ENCODE data around the gene SLC34A1. TPM values are rescaled to one million over a fixed set of nuclear protein-coding genes. Genes with fewer than 3 reads are reported as not detected.
"Not testable (repeated sequence)": the region's sequence is repeated elsewhere in the genome, so short reads cannot be mapped to it uniquely, and the experiment has no call there.

SLC34A1 gene
- total and polyA plus RNA-seq, 4 donors: 0.23 to 1.0 (median 0.47) TPM

DNA sequence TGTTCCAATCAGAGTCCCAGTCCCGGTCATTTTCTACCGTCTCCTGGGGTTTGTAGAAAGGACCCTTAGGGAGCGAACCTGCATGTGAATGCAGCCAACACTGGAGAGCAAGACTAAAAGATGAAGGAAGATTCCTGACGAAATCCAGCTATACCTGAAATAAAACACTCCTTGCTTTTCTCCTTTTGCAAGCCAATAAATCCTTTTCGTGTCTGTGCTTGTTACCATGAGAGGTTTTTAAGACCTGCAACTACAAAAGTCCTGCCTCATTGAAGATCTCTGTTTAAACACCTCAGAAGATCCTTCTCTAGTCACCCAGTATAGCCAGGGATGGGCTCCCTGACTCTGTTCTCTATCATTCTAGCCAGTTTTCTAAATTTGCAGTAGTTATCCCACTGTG, 10.0 kb upstream of the SLC34A1 start:
- Histone ChIP-seq H3K4me1 (ENCODE audit: control insufficient read depth in 4 of 4, insufficient read depth in 4 of 4, low read length in 3 of 4) (peaks cover 35 to 77% (median 58%) of the 10 kb centered on the region in 4 donors), H3K27me3 (ENCODE audit: control insufficient read depth in 4 of 4, insufficient read depth in 4 of 4, low read length in 3 of 4) (no peaks in the 10 kb centered on the region), H3K4me3 (ENCODE audit: low read depth in 1 of 3, low read length in 3 of 3) (no peak overlapping the region), H3K36me3 (ENCODE audit: control insufficient read depth in 4 of 4, insufficient read depth in 3 of 4, low read depth in 1 of 4, low read length in 3 of 4) (no peaks in the 10 kb centered on the region), H3K27ac (ENCODE audit: low read depth in 1 of 2, low read length in 2 of 2) (peak overlapping the region; percentile 62 to 74), H3K9ac (ENCODE audit: low read depth in 1 of 2, low read length in 2 of 2) (no peak overlapping the region), H3K9me3 (ENCODE audit: control insufficient read depth in 4 of 4, low read length in 3 of 4) (no peaks in the 10 kb centered on the region)
- no peak for TF ChIP-seq EGR1 (IDR thresholded peaks at IDR 0.05; ENCODE audit: low read depth in 2 of 2)
- TF ChIP-seq, protein P1, sequence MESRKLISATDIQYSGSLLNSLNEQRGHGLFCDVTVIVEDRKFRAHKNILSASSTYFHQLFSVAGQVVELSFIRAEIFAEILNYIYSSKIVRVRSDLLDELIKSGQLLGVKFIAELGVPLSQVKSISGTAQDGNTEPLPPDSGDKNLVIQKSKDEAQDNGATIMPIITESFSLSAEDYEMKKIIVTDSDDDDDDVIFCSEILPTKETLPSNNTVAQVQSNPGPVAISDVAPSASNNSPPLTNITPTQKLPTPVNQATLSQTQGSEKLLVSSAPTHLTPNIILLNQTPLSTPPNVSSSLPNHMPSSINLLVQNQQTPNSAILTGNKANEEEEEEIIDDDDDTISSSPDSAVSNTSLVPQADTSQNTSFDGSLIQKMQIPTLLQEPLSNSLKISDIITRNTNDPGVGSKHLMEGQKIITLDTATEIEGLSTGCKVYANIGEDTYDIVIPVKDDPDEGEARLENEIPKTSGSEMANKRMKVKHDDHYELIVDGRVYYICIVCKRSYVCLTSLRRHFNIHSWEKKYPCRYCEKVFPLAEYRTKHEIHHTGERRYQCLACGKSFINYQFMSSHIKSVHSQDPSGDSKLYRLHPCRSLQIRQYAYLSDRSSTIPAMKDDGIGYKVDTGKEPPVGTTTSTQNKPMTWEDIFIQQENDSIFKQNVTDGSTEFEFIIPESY (IDR thresholded peaks at IDR 0.05): peak; percentile 0
- TF ChIP-seq REST (IDR thresholded peaks at IDR 0.05): peak; percentile 30
- TF ChIP-seq HNF4A (conservative IDR thresholded peaks at IDR 0.05): no peak
- peak; percentile 6 for TF ChIP-seq MAX (IDR thresholded peaks at IDR 0.05)
- DNase-seq (ENCODE audit: low spot score): no peak
- WGBS: 43% methylated on average over 5 of the region's 5 CpGs

DNA sequence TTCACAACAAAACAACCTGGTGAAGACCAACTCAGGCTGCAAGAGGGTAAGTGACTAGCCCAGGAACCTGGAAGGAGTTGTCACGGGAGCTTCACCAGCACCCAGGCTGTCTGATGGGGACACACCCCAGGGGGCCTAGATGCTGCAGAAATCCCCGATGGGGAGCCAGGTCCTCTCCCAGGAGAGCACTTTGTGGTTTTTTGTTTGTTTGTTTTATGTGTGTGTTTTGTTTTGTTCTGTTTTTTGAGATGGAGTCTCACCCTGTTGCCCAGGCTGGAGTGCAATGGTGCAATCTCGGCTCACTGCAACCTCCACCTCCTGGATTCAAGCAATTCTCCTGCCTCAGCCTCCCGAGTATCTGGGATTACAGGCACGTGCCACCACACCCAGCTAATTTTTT, 8.7 kb upstream of the SLC34A1 start:
- not testable (repeated sequence) for H3K27me3 ChIP-seq (ENCODE audit: control insufficient read depth in 4 of 4, insufficient read depth in 4 of 4, low read length in 3 of 4); H3K36me3 ChIP-seq (ENCODE audit: control insufficient read depth in 4 of 4, insufficient read depth in 3 of 4, low read depth in 1 of 4, low read length in 3 of 4); H3K27ac ChIP-seq (ENCODE audit: low read depth in 1 of 2, low read length in 2 of 2); H3K9ac ChIP-seq (ENCODE audit: low read depth in 1 of 2, low read length in 2 of 2); H3K4me3 ChIP-seq (ENCODE audit: low read depth in 1 of 3, low read length in 3 of 3); DNase-seq (ENCODE audit: low spot score); H3K9me3 ChIP-seq (ENCODE audit: control insufficient read depth in 4 of 4, low read length in 3 of 4)
- peaks cover 32 to 68% (median 51%) of the 10 kb centered on the region in 4 donors for H3K4me1 ChIP-seq (ENCODE audit: control insufficient read depth in 4 of 4, insufficient read depth in 4 of 4, low read length in 3 of 4)
- WGBS: 73% methylated on average over 5 of the region's 5 CpGs

- no peak for DNase-seq (ENCODE audit: low spot score)
- peak; percentile 25 for TF ChIP-seq REST (IDR thresholded peaks at IDR 0.05)
- TF ChIP-seq HNF4G (IDR thresholded peaks at IDR 0.05): no peak
- peak; percentile 10 for TF ChIP-seq YY1 (IDR thresholded peaks at IDR 0.05)
- TF ChIP-seq RAD21 (IDR thresholded peaks at IDR 0.05): peak; percentile 42 to 43
- TF ChIP-seq TAF1 (conservative IDR thresholded peaks at IDR 0.05): no peak
- TF ChIP-seq, protein P2, sequence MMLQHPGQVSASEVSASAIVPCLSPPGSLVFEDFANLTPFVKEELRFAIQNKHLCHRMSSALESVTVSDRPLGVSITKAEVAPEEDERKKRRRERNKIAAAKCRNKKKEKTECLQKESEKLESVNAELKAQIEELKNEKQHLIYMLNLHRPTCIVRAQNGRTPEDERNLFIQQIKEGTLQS (IDR thresholded peaks at IDR 0.05): no peak
- TF ChIP-seq, protein P1 (IDR thresholded peaks at IDR 0.05): no peak
- no peak for TF ChIP-seq EGR1 (IDR thresholded peaks at IDR 0.05; ENCODE audit: low read depth in 2 of 2)
- TF ChIP-seq MAX (IDR thresholded peaks at IDR 0.05): no peak
- no peak for TF ChIP-seq FOXA1 (IDR thresholded peaks at IDR 0.05)
- no peak for TF ChIP-seq FOXA2 (IDR thresholded peaks at IDR 0.05)
- no peak for TF ChIP-seq NR2F2 (IDR thresholded peaks at IDR 0.05)
- TF ChIP-seq SP1 (IDR thresholded peaks at IDR 0.05): peak; percentile 54
Observed at GRCh38 chr5:177376107-177376506, 8.1 kb upstream of the SLC34A1 start.

More at GRCh38 chr5:177376107-177376506, 8.1 kb upstream of the SLC34A1 start:
- H3K27me3 ChIP-seq (ENCODE audit: control insufficient read depth in 4 of 4, insufficient read depth in 4 of 4, low read length in 3 of 4): no peaks in the 10 kb centered on the region
- H3K27ac ChIP-seq (ENCODE audit: low read depth in 1 of 2, low read length in 2 of 2): peak overlapping the region; percentile 40 to 46
- no peaks in the 10 kb centered on the region for H3K36me3 ChIP-seq (ENCODE audit: control insufficient read depth in 4 of 4, insufficient read depth in 3 of 4, low read depth in 1 of 4, low read length in 3 of 4)
- H3K9me3 ChIP-seq (ENCODE audit: control insufficient read depth in 4 of 4, low read length in 3 of 4): no peaks in the 10 kb centered on the region
- peaks cover 32 to 69% (median 51%) of the 10 kb centered on the region in 4 donors for H3K4me1 ChIP-seq (ENCODE audit: control insufficient read depth in 4 of 4, insufficient read depth in 4 of 4, low read length in 3 of 4)
- WGBS: 44% methylated on average over 11 of the region's 11 CpGs
- no peak overlapping the region for H3K4me3 ChIP-seq (ENCODE audit: low read depth in 1 of 3, low read length in 3 of 3)
- H3K9ac ChIP-seq (ENCODE audit: low read depth in 1 of 2, low read length in 2 of 2): no peak overlapping the region
